K562 (cell line): ENCODE measurements around the gene BAIAP2L2. TPM values are rescaled to one million over a fixed set of nuclear protein-coding genes. Genes with fewer than 3 reads are reported as not detected.

ENCODE experiments used
- ATAC-seq: fragments of 200-7000 bp; cut with Tn5 transposase; 3 replicates; pipeline ENCODE4 v1.9.1; 2020; ENCODE audit warnings: moderate library complexity
- BruUV-seq: library from RNA; stranded (reverse); fragments of 400-500 nt; replicated peaks from 2 replicates; lab custom pipeline; 2021; lab: Mats Ljungman, UMichigan
- CTCF ChIA-PET: fragments of 300-600 bp; formaldehyde crosslinking; extraction: SDS; loops from one replicate; lab custom pipeline; 2021; ENCODE audit warnings: low intra/inter-chr PET ratio; lab: Yijun Ruan, JAX
- POLR2A ChIA-PET: fragments of 300-600, 350-650 bp; sonication (Branson Sonifier 250); formaldehyde crosslinking; extraction: SDS; loops from one replicate; lab custom pipeline; 2021; ENCODE audit warnings: antibody characterized with exemption, inconsistent platforms; lab: Yijun Ruan, JAX
- DNase-seq, 4 experiments: peaks; one replicate each; pipeline versions ENCODE4 v3.0.0 to v3.0.0-alpha.2; 2011 to 2018; ENCODE audit warnings: low spot score in 3 of 4, mixed read lengths in 3 of 4; ENCODE audit errors: extremely low read depth in 1 of 4
- FAIRE-seq: peaks from 2 replicates; lab custom pipeline; 2011; peaks lifted over from hg19 to GRCh38; lab: Jason Lieb, UNC
- H2AFZ ChIP-seq: 2 replicates; pipeline ENCODE4 v1.6.0; 2011; ENCODE audit warnings: low read depth, low read length, control low read depth, inconsistent platforms
- H3K27ac ChIP-seq: fragments of 200-600 bp; 3 replicates; pipeline ENCODE4 v1.8.0; 2011; ENCODE audit warnings: low read depth, mild to moderate bottlenecking, control low read depth, inconsistent platforms, low read length, moderate library complexity, mixed read lengths; ENCODE audit errors: extremely low read depth
- H3K27me3 ChIP-seq, 2 experiments: fragments of 300-600 bp in 1 of 2; 2 replicates in 1 of 2; 3 replicates in 1 of 2; pipeline versions ENCODE4 v1.6.0 to v1.8.0; 2011; ENCODE audit warnings: inconsistent platforms in 2 of 2, low read length in 2 of 2, mild to moderate bottlenecking in 1 of 2, mixed read lengths in 1 of 2, moderate library complexity in 1 of 2; ENCODE audit not compliant: control insufficient read depth in 2 of 2, insufficient read depth in 2 of 2
- H3K36me3 ChIP-seq: fragments of 300-600 bp; 3 replicates; pipeline ENCODE4 v1.8.0; 2011; ENCODE audit warnings: mild to moderate bottlenecking, low read length, inconsistent platforms; ENCODE audit not compliant: control insufficient read depth, insufficient read depth
- H3K4me1 ChIP-seq, 2 experiments: fragments of 200-600 bp in 1 of 2; replicated peaks in 1 of 2; 2 replicates in 1 of 2; 3 replicates in 1 of 2; pipeline versions ENCODE4 v1.5.1 to v1.8.0; 2011; ENCODE audit warnings: inconsistent platforms in 2 of 2, low read length in 2 of 2, mild to moderate bottlenecking in 1 of 2, mixed read lengths in 1 of 2, moderate library complexity in 1 of 2; ENCODE audit not compliant: control insufficient read depth in 2 of 2, insufficient read depth in 2 of 2
- H3K4me2 ChIP-seq: 2 replicates; pipeline ENCODE4 v1.6.1; 2011; ENCODE audit warnings: low read length, control low read depth, inconsistent platforms, mixed read lengths; ENCODE audit not compliant: insufficient read depth
- H3K4me3 ChIP-seq: fragments of 200-600 bp; sonication (generic), shearing (Covaris generic); 2 replicates; pipeline ENCODE4 v1.5.1; 2016; ENCODE audit warnings: control low read depth, inconsistent platforms
- H3K79me2 ChIP-seq: fragments of 200-600 bp; 3 replicates; pipeline ENCODE4 v1.8.0; 2011; ENCODE audit warnings: low read length, inconsistent platforms; ENCODE audit not compliant: control insufficient read depth, insufficient read depth
- H3K9ac ChIP-seq, 2 experiments: 2 replicates each; pipeline versions ENCODE4 v1.6.0 to v1.6.1; 2011; ENCODE audit warnings: low read depth in 2 of 2, low read length in 2 of 2, control low read depth in 1 of 2, inconsistent platforms in 1 of 2, mild to moderate bottlenecking in 1 of 2, mixed read lengths in 1 of 2; ENCODE audit not compliant: insufficient read depth in 1 of 2
- H3K9me1 ChIP-seq: one replicate; pipeline ENCODE4 v1.6.0; 2011; ENCODE audit warnings: inconsistent platforms, mild to moderate bottlenecking, low read length, moderate library complexity; ENCODE audit not compliant: control insufficient read depth, insufficient read depth
- H3K9me3 ChIP-seq: replicated peaks from 2 replicates; pipeline ENCODE4 v1.5.1; 2011; ENCODE audit warnings: low read depth, low read length, inconsistent platforms; ENCODE audit not compliant: control insufficient read depth, insufficient read depth
- H4K20me1 ChIP-seq: replicated peaks from 2 replicates; pipeline ENCODE4 v1.6.1; 2011; ENCODE audit warnings: low read length, inconsistent platforms, mixed read lengths; ENCODE audit not compliant: control insufficient read depth, insufficient read depth
- NRF1 ChIP-seq, 2 experiments: fragments of 450-650 bp; IDR thresholded peaks in 1 of 2; conservative IDR thresholded peaks in 1 of 2; 2 replicates each; pipeline ENCODE4 v1.6.1; 2014; ENCODE audit warnings: mild to moderate bottlenecking in 2 of 2
- ZBED1 ChIP-seq: IDR thresholded peaks from 2 replicates; pipeline ENCODE4 v1.6.1; 2014
- ZBTB7A ChIP-seq: IDR thresholded peaks from 2 replicates; pipeline ENCODE4 v1.6.1; 2011; ENCODE audit warnings: low read depth, mild to moderate bottlenecking, low read length, moderate library complexity, borderline replicate concordance; ENCODE audit not compliant: control insufficient read depth
- WGBS: fragments of 100-300 bp; shearing (Covaris generic); methylation state at CpG from one replicate; pipeline ENCODE4 v1.1.6; 2016; ENCODE audit warnings: low coverage, mixed read lengths; ENCODE audit not compliant: insufficient coverage; ENCODE audit errors: missing lambda C conversion rate; 5-methylcytosine and 5-hydroxymethylcytosine counted together
- in situ Hi-C: fragments of 300-500 bp; cut with MboI; formaldehyde crosslinking; loops from 4 replicates; pipeline ENCODE4 v1.15.0; 2018; ENCODE audit warnings: inconsistent platforms, mixed read lengths
- intact Hi-C: fragments of 100-400 bp; cut with micrococcal nuclease; formaldehyde crosslinking; loops from 2 replicates; pipeline ENCODE4 v1.14.2; 2022
- polyA plus RNA-seq, 8 experiments: library from polyadenylated mRNA; depleted of rRNA in 4 of 8; stranded (reverse) in 5 of 8; unstranded in 3 of 8; fragments of >200 nt; fragmentation: Nextera tagmentation in 2 of 8; fragmentation: Illumina TruSeq in 1 of 8; extraction: Ambion mirVana in 2 of 8; extraction: Trizol in 1 of 8; gene quantifications; 2 replicates each; pipeline versions ENCODE4 v1.2.1 to v1.2.3, GENCODE V29; 2011 to 2014; ENCODE audit warnings: inconsistent platforms in 1 of 8, missing spikeins in 1 of 8
- total RNA-seq, 7 experiments: library from RNA; depleted of rRNA in 6 of 7; stranded (reverse); fragments of >200 nt in 6 of 7; fragmentation: Illumina TruSeq in 2 of 7; extraction: Trizol in 2 of 7; gene quantifications; 2 replicates each; pipeline versions ENCODE4 v1.2.1 to v1.2.3, GENCODE V29; 2011 to 2021; ENCODE audit warnings: low replicate concordance in 1 of 7
- TF ChIP-seq, protein P1 (sequence below): sonication (generic); formaldehyde crosslinking; IDR thresholded peaks from 2 replicates; pipeline ENCODE4 v1.8.0; 2022; ENCODE audit warnings: missing genetic modification reagents, mild to moderate bottlenecking, moderate library complexity, borderline replicate concordance

Gene BAIAP2L2
- total and polyA plus RNA-seq, 9 of the 15 experiments (the other 6 are each of a cell fraction or from before 2014, with no cell fraction given): 0.04 to 0.22 (median 0.07) TPM; not detected in 4

GRCh38 chr22:38069372-38070249, 40.9 kb downstream of the BAIAP2L2 start (continued):
- TF ChIP-seq NRF1 (conservative IDR thresholded peaks at IDR 0.05 in 1 of 2, IDR thresholded peaks at IDR 0.05 in 1 of 2) (peak; percentile 74 to 78), ZBTB7A (peak; percentile 23; the same call in 1 of the 2 replicates)

DNA sequence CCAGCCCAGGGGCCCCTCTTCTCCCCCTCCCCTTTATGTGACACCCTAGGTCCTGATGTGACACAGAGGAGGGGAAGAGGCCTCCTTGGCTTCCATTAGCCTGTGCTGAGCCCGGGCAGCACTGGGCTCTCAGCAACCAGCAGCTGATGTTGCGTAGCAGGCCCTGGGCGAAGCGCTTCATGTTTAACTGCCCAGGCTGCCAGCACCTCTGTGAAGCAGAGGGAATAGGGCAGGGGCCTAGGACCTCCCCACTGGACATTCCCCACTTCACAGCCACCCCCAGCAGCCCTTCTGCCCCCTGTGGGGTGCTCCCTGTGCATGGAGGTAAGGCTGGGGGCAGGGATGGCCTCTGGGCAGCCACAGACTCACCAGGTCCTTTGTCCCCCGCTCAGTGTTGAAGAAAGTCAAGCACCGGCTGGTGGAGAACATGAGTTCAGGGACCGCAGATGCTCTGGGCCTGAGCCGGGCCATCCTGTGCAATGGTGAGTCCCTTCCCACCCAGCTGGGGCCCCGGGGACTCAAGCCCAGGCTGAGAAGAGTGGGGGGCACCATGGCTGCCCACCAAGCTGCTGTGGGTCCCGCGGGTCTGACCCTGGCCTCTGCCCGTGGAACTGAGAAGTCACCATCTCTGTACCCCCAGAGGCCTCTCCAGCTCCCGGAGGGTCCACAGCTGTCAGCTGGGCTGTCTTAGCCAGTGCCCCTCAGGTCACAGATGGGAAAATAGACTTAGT, 41.7 kb downstream of the BAIAP2L2 start:
- Histone ChIP-seq H3K9me3 (no peaks in the 10 kb centered on the region), H3K9ac (no peak overlapping the region), H3K9me1 (no peaks in the 10 kb centered on the region), H3K27ac (no peak overlapping the region), H3K27me3 (no peaks in the 10 kb centered on the region), H2AFZ (no peak overlapping the region), H3K4me1 (peaks cover 0 to 10% of the 10 kb centered on the region in 2 experiments; a peak in 2 of 5 replicates), H3K4me3 (no peak overlapping the region), H3K4me2 (no peak overlapping the region), H3K36me3 (no peaks in the 10 kb centered on the region), H3K79me2 (no peaks in the 10 kb centered on the region), H4K20me1 (no peaks in the 10 kb centered on the region)
- 71% methylated on average over 6 of the region's 13 CpGs for WGBS
- ATAC-seq (no peak), FAIRE-seq (no peak), DNase-seq (no peak)
- CTCF ChIA-PET: no interaction called here
- TF ChIP-seq, protein P1, sequence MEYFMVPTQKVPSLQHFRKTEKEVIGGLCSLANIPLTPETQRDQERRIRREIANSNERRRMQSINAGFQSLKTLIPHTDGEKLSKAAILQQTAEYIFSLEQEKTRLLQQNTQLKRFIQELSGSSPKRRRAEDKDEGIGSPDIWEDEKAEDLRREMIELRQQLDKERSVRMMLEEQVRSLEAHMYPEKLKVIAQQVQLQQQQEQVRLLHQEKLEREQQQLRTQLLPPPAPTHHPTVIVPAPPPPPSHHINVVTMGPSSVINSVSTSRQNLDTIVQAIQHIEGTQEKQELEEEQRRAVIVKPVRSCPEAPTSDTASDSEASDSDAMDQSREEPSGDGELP (CRISPR knock-in tag): 0 out of 2 replicates have a peak, but pooled peaks have one; percentile 16
- TF ChIP-seq ZBED1: no peak
- intact Hi-C loops (no loop called here), in situ Hi-C loops (loop anchor here (10.0 to 25.0 kb wide), 3 partner anchors 286 to 943 kb away; partner anchors contain the start of genes APOBEC3C and APOBEC3D)
- BruUV-seq: no TSS peak
- POLR2A ChIA-PET: interaction anchor here (0.6 to 1.2 kb wide), 5 partner anchors 9 to 664 kb away, joined by 3 to 5 read pairs (median 3); no protein-coding TSS in a partner anchor
